A549 (cell line): ENCODE results near the gene NHERF1. TPM values are rescaled to one million over a fixed set of nuclear protein-coding genes. Genes with fewer than 3 reads are reported as not detected.

ENCODE experiments used
- ATAC-seq, 2 experiments: fragments of 200-7000 bp in 1 of 2; fragments of >200 bp in 1 of 2; cut with Nextera tagmentation in 1 of 2; cut with Tn5 transposase in 1 of 2; 3 replicates each; pipeline versions ENCODE4 v1.8.0 to v1.9.1; 2018 to 2020; ENCODE audit warnings: mild to moderate bottlenecking in 1 of 2, moderate library complexity in 1 of 2
- CTCF ChIA-PET: fragments of 300-600 bp; sonication (Branson Sonifier 250); formaldehyde crosslinking; extraction: SDS; loops from one replicate; lab custom pipeline; 2021; ENCODE audit warnings: antibody characterized with exemption, inconsistent platforms; lab: Yijun Ruan, JAX
- POLR2A ChIA-PET: fragments of 350-600 bp; formaldehyde crosslinking; extraction: SDS; loops from one replicate; lab custom pipeline; 2021; ENCODE audit warnings: antibody characterized with exemption, inconsistent platforms; lab: Yijun Ruan, JAX
- DNase-seq, 2 experiments: peaks; one replicate each; pipeline versions ENCODE4 v3.0.0 to v3.0.0-alpha.2; 2011 to 2016; ENCODE audit warnings: low read depth in 1 of 2, low spot score in 1 of 2
- FAIRE-seq: peaks from 2 replicates; lab custom pipeline; 2011; peaks lifted over from hg19 to GRCh38; lab: Jason Lieb, UNC
- H3K27ac ChIP-seq, 2 experiments: fragments of >200 bp; sonication (Bioruptor Twin); formaldehyde crosslinking; 3 replicates each; pipeline ENCODE4 v1.5.1; 2016 to 2017
- H3K4me1 ChIP-seq: fragments of >200 bp; sonication (Bioruptor Twin); formaldehyde crosslinking; 3 replicates; pipeline ENCODE4 v1.6.1; 2016
- H3K4me2 ChIP-seq: fragments of >200 bp; sonication (Bioruptor Twin); formaldehyde crosslinking; 3 replicates; pipeline ENCODE4 v1.6.1; 2016
- H3K4me3 ChIP-seq: fragments of >200 bp; sonication (Bioruptor Twin); formaldehyde crosslinking; 3 replicates; pipeline ENCODE4 v1.5.1; 2016
- H3K9me3 ChIP-seq: fragments of >200 bp; sonication (Bioruptor Twin); formaldehyde crosslinking; 3 replicates; pipeline ENCODE4 v1.6.1; 2016
- CEBPB ChIP-seq, 2 experiments: fragments of >200 bp in 1 of 2; sonication (Bioruptor Twin) in 1 of 2; formaldehyde crosslinking in 1 of 2; IDR thresholded peaks; 2 replicates each; pipeline ENCODE4 v1.6.1; 2012 to 2016
- CHD4 ChIP-seq: fragments of 200-600 bp; sonication (generic); IDR thresholded peaks from 2 replicates; pipeline ENCODE4 v1.6.1; 2016; ENCODE audit warnings: antibody characterized with exemption, mild to moderate bottlenecking, borderline replicate concordance
- EHF ChIP-seq: fragments of 250-450 bp; sonication (Bioruptor Pico); IDR thresholded peaks from 2 replicates; pipeline ENCODE4 v1.5.0; 2020; ENCODE audit warnings: mild to moderate bottlenecking
- EHMT2 ChIP-seq: fragments of 200-600 bp; sonication (generic); IDR thresholded peaks from 2 replicates; pipeline ENCODE4 v1.6.1; 2016; ENCODE audit warnings: antibody characterized with exemption, low read depth, mild to moderate bottlenecking, moderate library complexity
- FOSB ChIP-seq: fragments of 250-450 bp; sonication (Bioruptor Pico); IDR thresholded peaks from 2 replicates; pipeline ENCODE4 v1.5.0; 2020; ENCODE audit warnings: mild to moderate bottlenecking, moderate library complexity
- FOSL2 ChIP-seq, 2 experiments: fragments of 450-650 bp in 1 of 2; fragments of >200 bp in 1 of 2; sonication (Bioruptor Twin) in 1 of 2; formaldehyde crosslinking; IDR thresholded peaks; 2 replicates each; pipeline versions ENCODE4 v1.5.0 to v1.6.1; 2016 to 2020; ENCODE audit warnings: mild to moderate bottlenecking in 1 of 2, moderate library complexity in 1 of 2
- HDAC2 ChIP-seq: fragments of 200-600 bp; sonication (generic); IDR thresholded peaks from 2 replicates; pipeline ENCODE4 v1.6.1; 2016
- HOXB13 ChIP-seq: fragments of 250-450 bp; sonication (Bioruptor Pico); IDR thresholded peaks from 2 replicates; pipeline ENCODE4 v1.5.0; 2020; ENCODE audit warnings: low read depth, mild to moderate bottlenecking, moderate library complexity
- KDM1A ChIP-seq: fragments of 200-600 bp; sonication (generic); IDR thresholded peaks from 2 replicates; pipeline ENCODE4 v1.6.1; 2016; ENCODE audit warnings: low read depth, mild to moderate bottlenecking
- MAZ ChIP-seq: fragments of 150-350 bp; IDR thresholded peaks from 2 replicates; pipeline ENCODE4 v1.6.1; 2014; ENCODE audit warnings: antibody characterized with exemption, low read depth, low read length, borderline replicate concordance
- NFE2L2 ChIP-seq: fragments of 150-350 bp; conservative IDR thresholded peaks from 2 replicates; pipeline ENCODE4 v1.6.1; 2014; ENCODE audit warnings: low read length
- NPAS2 ChIP-seq: fragments of 250-450 bp; sonication (Bioruptor Pico); IDR thresholded peaks from 2 replicates; pipeline ENCODE4 v1.8.0; 2022; ENCODE audit warnings: mild to moderate bottlenecking, moderate library complexity, borderline replicate concordance
- NR3C1 ChIP-seq: fragments of >200 bp; sonication (Bioruptor Twin); formaldehyde crosslinking; IDR thresholded peaks from 3 replicates; pipeline ENCODE4 v1.6.1; 2017
- PHF8 ChIP-seq: fragments of 200-600 bp; sonication (generic); IDR thresholded peaks from 2 replicates; pipeline ENCODE4 v1.6.1; 2016; ENCODE audit warnings: low read depth, mild to moderate bottlenecking, antibody characterized with exemption, moderate library complexity, borderline replicate concordance
- POLR2A ChIP-seq: IDR thresholded peaks from 2 replicates; pipeline ENCODE4 v1.6.1; 2012; ENCODE audit warnings: mild to moderate bottlenecking, low read length
- POLR2AphosphoS2 ChIP-seq: conservative IDR thresholded peaks from 2 replicates; pipeline ENCODE4 v1.6.1; 2012; ENCODE audit warnings: low read length, improper control_type of control experiment, inconsistent platforms
- RNF2 ChIP-seq: fragments of 200-600 bp; sonication (generic); IDR thresholded peaks from 2 replicates; pipeline ENCODE4 v1.6.1; 2016; ENCODE audit warnings: low read depth, mild to moderate bottlenecking, antibody characterized with exemption, moderate library complexity, borderline replicate concordance
- TFCP2L1 ChIP-seq: fragments of 250-450 bp; sonication (Bioruptor Pico); IDR thresholded peaks from 2 replicates; pipeline ENCODE4 v1.5.0; 2021; ENCODE audit warnings: mild to moderate bottlenecking
- ZC3H11A ChIP-seq: fragments of 450-650 bp; IDR thresholded peaks from 2 replicates; pipeline ENCODE4 v1.6.1; 2014; ENCODE audit warnings: antibody characterized with exemption, mild to moderate bottlenecking
- ZFP36 ChIP-seq: fragments of 450-650 bp; IDR thresholded peaks from 2 replicates; pipeline ENCODE4 v1.6.1; 2014; ENCODE audit warnings: borderline replicate concordance; ENCODE audit not compliant: partially characterized antibody
- ZNF302 ChIP-seq: fragments of 250-450 bp; sonication (Bioruptor Pico); IDR thresholded peaks from 2 replicates; pipeline ENCODE4 v1.9.0; 2021; ENCODE audit warnings: inconsistent platforms, mild to moderate bottlenecking, moderate library complexity
- ZSCAN20 ChIP-seq: fragments of 250-450 bp; sonication (Bioruptor Pico); IDR thresholded peaks from 2 replicates; pipeline ENCODE4 v1.8.0; 2022; ENCODE audit warnings: mild to moderate bottlenecking, moderate library complexity
- WGBS: methylation state at CpG from one replicate; pipeline ENCODE4 v1.1.6; 2017; ENCODE audit errors: missing lambda C conversion rate; 5-methylcytosine and 5-hydroxymethylcytosine counted together
- polyA plus RNA-seq, 4 experiments: library from polyadenylated mRNA; depleted of rRNA in 3 of 4; stranded (reverse); fragments of >200 nt; fragmentation: RNase III in 1 of 4; extraction: RNeasy Plus Mini Kit Qiagen cat#74134 plus additional on column Dnase treatment in 1 of 4; gene quantifications; 2 replicates in 3 of 4; 3 replicates in 1 of 4; pipeline ENCODE4 v1.2.3, GENCODE V29; 2011 to 2017
- TF ChIP-seq, protein P1 (sequence below): fragments of >200 bp; sonication (Bioruptor Twin); formaldehyde crosslinking; IDR thresholded peaks from 2 replicates; pipeline ENCODE4 v1.6.1; 2016
- TF ChIP-seq, protein P2 (sequence below): fragments of >200 bp; sonication (Bioruptor Twin); formaldehyde crosslinking; IDR thresholded peaks from 3 replicates; pipeline ENCODE4 v1.6.1; 2016

The NHERF1 gene
- polyA plus RNA-seq, 2 of the 4 experiments (the other 2 are of a cell fraction) = 41.5 to 51.5 TPM

DNA sequence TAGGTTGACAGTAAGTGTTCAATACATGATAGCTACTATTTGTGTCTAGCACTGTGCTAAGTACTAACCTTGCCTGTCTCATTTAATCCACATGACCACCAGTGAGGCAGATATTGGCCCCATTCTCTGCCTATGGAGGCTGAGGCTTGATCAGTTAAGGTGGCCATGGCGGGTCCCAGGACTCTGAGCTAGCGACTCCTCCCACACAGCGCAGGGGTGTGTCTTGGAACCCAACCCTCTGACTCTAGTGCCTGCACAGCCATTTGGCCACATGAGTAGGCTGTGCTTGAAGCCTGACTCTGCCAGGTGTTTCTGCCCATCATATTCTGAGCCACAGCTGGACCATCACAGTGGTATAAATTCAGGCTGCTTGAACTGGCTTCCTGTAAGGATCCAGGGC lies 6.4 kb downstream of the NHERF1 start:
- ChIA-PET CTCF (interaction anchor here (0.7 to 34.9 kb wide), 9 partner anchors 0 to 111 kb away, joined by 3 to 705 read pairs (median 10); partner anchors contain the start of genes NAT9 and NHERF1), POLR2A (no interaction called here)
- TF ChIP-seq POLR2A = no peak
- no peak for TF ChIP-seq NPAS2 (CRISPR knock-in tag)
- TF ChIP-seq TFCP2L1 (CRISPR knock-in tag) = no peak
- TF ChIP-seq CEBPB (IDR thresholded peaks at IDR 0.05) = no peak
- TF ChIP-seq, protein P1, sequence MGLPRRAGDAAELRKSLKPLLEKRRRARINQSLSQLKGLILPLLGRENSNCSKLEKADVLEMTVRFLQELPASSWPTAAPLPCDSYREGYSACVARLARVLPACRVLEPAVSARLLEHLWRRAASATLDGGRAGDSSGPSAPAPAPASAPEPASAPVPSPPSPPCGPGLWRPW = no peak
- no peak for TF ChIP-seq FOSL2 (IDR thresholded peaks at IDR 0.05)
- no peak for TF ChIP-seq FOSL2 (CRISPR knock-in tag; IDR thresholded peaks at IDR 0.05)
- no peak for TF ChIP-seq ZC3H11A
- TF ChIP-seq CHD4 = no peak
- TF ChIP-seq NR3C1 = no peak
- TF ChIP-seq HOXB13 (CRISPR knock-in tag) = no peak
- TF ChIP-seq, protein P2, sequence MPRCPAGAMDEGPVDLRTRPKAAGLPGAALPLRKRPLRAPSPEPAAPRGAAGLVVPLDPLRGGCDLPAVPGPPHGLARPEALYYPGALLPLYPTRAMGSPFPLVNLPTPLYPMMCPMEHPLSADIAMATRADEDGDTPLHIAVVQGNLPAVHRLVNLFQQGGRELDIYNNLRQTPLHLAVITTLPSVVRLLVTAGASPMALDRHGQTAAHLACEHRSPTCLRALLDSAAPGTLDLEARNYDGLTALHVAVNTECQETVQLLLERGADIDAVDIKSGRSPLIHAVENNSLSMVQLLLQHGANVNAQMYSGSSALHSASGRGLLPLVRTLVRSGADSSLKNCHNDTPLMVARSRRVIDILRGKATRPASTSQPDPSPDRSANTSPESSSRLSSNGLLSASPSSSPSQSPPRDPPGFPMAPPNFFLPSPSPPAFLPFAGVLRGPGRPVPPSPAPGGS = no peak
- TF ChIP-seq FOSB (CRISPR knock-in tag) = no peak
- no peak for TF ChIP-seq NFE2L2
- no peak for TF ChIP-seq ZSCAN20 (CRISPR knock-in tag)
- TF ChIP-seq ZFP36 = no peak
- no peak for TF ChIP-seq KDM1A
- TF ChIP-seq HDAC2 = no peak
- TF ChIP-seq POLR2AphosphoS2 = no peak
- no peak for TF ChIP-seq MAZ
- TF ChIP-seq RNF2 = no peak
- H3K4me2 ChIP-seq = no peak overlapping the region
- H3K4me3 ChIP-seq = no peak overlapping the region
- ATAC-seq (no peak), DNase-seq (no peak), FAIRE-seq (no peak)
- peaks cover 50% of the 10 kb centered on the region for H3K4me1 ChIP-seq
- no peaks in the 10 kb centered on the region for H3K9me3 ChIP-seq
- no peak overlapping the region for H3K27ac ChIP-seq
- 100% methylated on average over 3 of the region's 3 CpGs for WGBS

DNA sequence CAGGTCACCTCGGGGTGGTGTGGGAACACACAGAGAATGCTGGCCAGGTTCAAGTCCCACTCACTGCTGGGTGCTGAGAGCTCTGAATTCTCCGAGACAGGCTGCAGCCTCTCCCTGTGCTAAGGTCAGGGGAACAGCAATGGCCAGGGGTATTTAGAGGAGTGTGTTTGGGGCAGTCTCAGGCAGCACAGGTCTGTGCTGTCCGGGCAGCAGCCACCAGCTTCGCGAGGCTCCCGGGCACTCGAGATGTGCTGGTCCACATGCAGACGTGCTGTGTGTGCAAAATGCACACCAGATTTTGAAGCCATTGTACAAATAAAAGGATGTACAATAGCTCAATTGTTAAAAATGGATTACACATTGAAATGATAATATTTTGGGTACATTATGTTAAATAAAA lies 7.1 kb downstream of the NHERF1 start:
- POLR2A ChIA-PET = no interaction called here
- ATAC-seq = no peak
- no peaks in the 10 kb centered on the region for H3K9me3 ChIP-seq
- no peak for FAIRE-seq
- H3K4me2 ChIP-seq = no peak overlapping the region
- TF ChIP-seq TFCP2L1 (CRISPR knock-in tag) = no peak
- TF ChIP-seq, all 56 proteins: peak for 0
- Histone ChIP-seq H3K4me1 (peaks cover 50% of the 10 kb centered on the region), H3K27ac (no peak overlapping the region), H3K4me3 (no peak overlapping the region)
- 90% methylated on average over 8 of the region's 8 CpGs for WGBS
- CTCF ChIA-PET = interaction anchor here (0.7 to 34.9 kb wide), 9 partner anchors 1 to 110 kb away, joined by 3 to 705 read pairs (median 10); partner anchors contain the start of genes NAT9, NHERF1 and RAB37
- no peak for DNase-seq

DNA sequence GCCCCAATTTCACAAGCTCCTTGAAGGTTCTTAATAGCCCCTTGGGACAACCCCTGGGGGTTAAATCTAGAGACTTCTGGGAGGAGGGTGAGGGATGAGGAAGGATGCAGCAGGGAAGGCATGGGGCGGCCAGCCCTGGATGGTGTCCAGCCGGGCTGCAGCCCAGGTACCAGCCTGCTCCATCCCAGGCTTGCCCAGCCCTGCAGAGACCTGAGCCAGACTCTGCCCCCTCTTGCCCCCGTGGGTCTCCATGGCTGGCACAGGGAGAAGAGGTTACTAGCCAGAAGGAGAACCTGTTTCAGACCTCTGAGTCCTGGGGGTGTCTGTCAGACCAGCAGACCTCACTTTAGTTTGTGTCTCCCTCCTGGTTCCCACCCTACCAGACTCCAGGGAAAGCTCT lies 8.5 kb downstream of the NHERF1 start:
- FAIRE-seq = no peak
- CTCF ChIA-PET = interaction anchor here (1.3 to 34.9 kb wide), 7 partner anchors 2 to 109 kb away, joined by 4 to 705 read pairs (median 16); partner anchors contain the start of genes NAT9, NHERF1 and RAB37

More for the DNA sequence above, 8.5 kb downstream of the NHERF1 start:
- Histone ChIP-seq H3K4me1 (peaks cover 55% of the 10 kb centered on the region), H3K9me3 (no peaks in the 10 kb centered on the region), H3K4me2 (no peak overlapping the region), H3K4me3 (no peak overlapping the region), H3K27ac (peak overlapping the region in 1 of 2 experiments; percentile 79; a peak in 1 of 6 replicates)
- POLR2A ChIA-PET = no interaction called here
- no peak for ATAC-seq
- no peak for DNase-seq
- WGBS = no CpG with 5 or more reads among the region's 3 CpGs
- no peak for TF ChIP-seq EHMT2
- no peak for TF ChIP-seq FOSL2 (IDR thresholded peaks at IDR 0.05)
- no peak for TF ChIP-seq FOSL2 (CRISPR knock-in tag; IDR thresholded peaks at IDR 0.05)
- TF ChIP-seq EHF (CRISPR knock-in tag) = no peak
- no peak for TF ChIP-seq PHF8
- no peak for TF ChIP-seq NR3C1
- TF ChIP-seq ZNF302 (CRISPR knock-in tag) = no peak
